ENCODE data around the gene SDCCAG8.
A peak's percentile ranks its signal among the peaks of the same experiment; 100 is the strongest.
"Not testable (repeated sequence)": the region's sequence is repeated elsewhere in the genome, so short reads cannot be mapped to it uniquely, and the experiment has no call there.

The SDCCAG8 gene

DNA sequence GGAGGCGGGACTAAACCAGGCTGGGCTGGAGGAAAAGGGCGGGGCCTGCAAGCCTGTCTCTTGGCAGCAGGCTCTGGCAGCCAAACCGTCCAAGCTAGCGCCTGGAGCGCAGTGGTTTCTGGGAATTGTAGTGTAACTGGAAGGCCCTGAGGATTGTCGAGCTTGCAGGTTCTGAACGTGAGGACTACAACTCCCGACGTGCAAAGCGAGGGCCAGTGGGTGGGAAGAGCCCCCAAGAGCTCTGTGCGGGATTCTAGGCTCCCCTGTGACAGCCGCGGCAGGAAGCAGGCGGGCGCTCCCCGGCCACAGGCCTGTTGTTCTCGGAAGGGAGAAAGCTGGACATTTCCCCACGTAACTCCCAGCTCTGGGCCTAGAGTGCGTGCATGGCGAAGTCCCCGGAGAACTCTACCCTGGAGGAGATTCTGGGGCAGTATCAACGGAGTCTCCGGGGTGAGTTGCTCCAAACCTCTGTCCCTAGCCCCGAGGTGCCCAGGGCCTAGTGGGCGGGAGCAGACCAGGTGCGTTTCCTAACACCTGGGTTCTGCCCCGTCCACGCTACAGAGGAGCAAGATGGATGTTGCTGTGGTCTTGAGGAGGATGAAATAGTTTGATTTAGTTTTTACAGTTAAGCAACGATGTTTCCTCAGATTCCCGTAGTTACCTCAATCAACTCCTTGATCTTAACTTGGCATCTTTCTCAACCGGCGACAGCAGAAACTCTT, at the start of gene SDCCAG8:
TSS of gene SDCCAG8 (plus strand) at position 251 of the 722 bp plus-strand sequence. CDS start at position 384, 133 bp downstream.
- peak; percentile 100 for DNase-seq (ENCODE audit: low read depth)

- not testable (repeated sequence) for DNase-seq (ENCODE audit: low read depth)
Observed at GRCh38 chr1:243211984-243212383, 43.9 kb upstream of the SDCCAG8 start.

DNA sequence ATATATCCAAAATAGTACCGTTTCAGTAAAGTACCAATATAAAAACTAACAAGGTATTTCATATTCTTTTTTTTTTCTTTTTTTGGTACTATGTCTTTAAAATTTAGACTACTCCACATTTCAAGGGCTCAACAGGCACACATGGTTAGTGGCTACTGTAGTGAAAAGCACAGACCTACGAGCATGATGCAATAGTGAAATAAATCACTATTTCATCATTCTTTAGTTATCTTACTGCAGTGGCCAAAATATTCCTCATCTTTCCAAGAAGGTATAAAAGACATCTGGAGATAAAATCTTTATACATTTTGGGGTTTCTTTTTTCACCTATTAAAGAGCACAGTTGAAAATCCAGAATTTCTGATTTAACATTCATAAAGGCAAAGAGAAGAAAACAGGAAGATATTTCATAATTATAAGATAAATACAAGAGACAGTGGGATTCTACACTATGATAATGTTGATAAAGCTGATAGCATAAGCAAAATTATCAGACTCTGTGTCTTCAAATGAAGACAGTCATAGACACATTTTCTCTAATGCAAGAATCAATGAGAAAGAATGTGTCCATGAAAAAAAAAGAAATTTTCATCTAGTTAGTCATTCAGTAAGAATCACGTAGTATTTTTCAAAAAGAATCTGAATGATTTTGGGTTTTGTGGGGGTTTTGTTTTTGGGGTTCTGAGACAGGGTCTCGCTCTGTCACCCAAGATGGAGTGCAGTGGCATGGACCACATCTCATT, 42.6 kb upstream of the SDCCAG8 start:
- DNase-seq (ENCODE audit: low read depth) = peak; percentile 75

- not testable (repeated sequence) for DNase-seq (ENCODE audit: low read depth)
Observed at GRCh38 chr1:243215276-243215875, 40.5 kb upstream of the SDCCAG8 start.

DNA sequence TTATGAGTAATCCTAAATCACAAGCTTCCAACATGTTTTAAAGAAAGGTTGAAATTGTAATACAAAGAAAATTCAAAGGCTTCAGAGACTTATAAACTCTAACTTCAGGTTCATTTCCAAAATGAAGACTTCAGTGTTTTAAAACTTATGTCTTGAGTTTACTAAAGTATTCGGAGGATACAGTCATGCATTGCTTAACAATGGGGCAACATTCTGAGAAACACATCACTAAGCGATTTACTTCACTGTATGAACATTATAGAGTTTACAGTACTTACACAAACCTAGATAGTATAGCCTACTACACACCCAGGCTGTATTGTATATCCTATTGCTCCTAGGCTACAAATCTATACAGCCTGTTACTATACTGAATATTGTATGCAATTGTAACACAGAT, 39.1 kb upstream of the SDCCAG8 start:
- DNase-seq (ENCODE audit: low read depth) = peak; percentile 12

DNA sequence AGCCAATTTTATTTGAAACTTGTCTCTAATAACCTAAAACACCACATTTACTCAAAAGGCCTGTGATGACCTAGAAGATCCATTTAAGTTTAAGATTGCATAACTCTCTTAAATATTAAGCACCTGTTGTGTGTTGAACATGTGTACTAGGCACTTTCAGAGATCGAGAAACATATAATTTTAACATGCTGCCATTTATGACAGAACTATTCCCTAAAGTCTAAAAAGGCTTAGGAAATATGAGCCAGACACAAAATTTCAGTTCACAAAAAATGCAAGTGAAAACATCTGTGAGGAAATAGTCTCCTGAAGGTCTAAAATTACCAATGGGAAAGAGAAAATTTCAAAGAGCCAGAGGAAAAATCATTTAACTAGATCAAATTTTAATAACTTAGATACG, 38.5 kb upstream of the SDCCAG8 start:
- DNase-seq (ENCODE audit: low read depth) = no peak

GRCh38 chr1:243218059-243218458, 37.8 kb upstream of the SDCCAG8 start:
- no peak for DNase-seq (ENCODE audit: low read depth)

DNA sequence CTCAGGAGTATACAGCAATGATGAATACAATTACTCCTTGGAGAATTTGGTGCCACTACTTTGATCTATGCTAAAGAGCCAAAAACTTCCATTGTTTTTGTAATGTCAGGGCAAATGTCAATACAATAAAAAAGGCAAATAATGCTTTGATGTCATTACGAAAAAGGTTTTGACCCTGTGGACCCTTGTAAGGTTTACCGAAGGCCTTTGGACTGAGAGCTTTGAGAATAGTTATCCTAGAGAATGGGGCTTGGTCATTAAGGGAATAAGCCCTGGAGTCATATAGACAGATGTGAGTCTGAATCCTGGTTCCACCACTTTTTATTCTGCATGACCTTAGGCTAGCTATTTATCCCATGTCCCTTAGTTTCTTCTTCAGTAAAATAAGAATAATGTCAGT, 28.2 kb upstream of the SDCCAG8 start:
- no peak for DNase-seq (ENCODE audit: low read depth)

DNA sequence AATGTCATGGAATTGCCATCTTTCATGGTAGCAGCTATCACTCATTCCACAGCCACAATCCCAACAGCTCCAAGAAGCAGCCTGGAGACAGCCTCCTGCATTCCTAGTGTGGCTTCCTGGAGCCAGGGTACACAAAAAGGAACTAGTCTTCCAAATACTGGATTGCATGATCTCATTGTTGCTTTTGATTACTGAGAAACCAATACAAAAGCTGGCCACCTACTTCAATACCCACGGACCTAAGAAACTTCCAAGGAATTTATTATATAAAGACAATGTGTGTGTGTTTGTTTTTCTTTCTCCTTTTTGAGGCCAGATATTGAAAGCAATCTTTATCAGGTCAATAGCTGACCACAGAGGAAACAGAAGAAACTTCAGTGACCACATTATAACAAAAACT, 26.3 kb upstream of the SDCCAG8 start:
- no peak for DNase-seq (ENCODE audit: low read depth)

DNA sequence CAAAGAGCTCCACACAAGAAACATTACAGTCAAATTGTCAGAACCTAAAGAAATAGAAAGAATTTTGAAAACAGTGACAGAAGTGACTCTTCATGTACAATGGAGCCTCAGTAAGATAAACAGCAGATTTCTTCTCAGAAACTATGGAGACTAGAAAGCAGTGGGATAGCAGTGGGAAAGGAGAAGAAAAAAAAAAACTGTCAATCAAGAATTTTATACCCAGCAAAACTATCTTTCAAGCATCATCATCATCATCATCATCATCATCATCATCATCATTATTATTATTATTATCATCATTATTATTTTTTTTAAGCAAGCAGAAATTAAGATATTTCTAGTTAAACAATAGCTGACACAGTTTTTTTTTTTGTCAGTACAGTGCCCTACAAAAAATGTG, 24.9 kb upstream of the SDCCAG8 start:
- DNase-seq (ENCODE audit: low read depth) = peak; percentile 40

- DNase-seq (ENCODE audit: low read depth) = peak; percentile 68
Observed at GRCh38 chr1:243233908-243234307, 21.9 kb upstream of the SDCCAG8 start.

GRCh38 chr1:243234978-243235647, 20.7 kb upstream of the SDCCAG8 start:
- DNase-seq (ENCODE audit: low read depth) = peak; percentile 71

GRCh38 chr1:243236604-243237252, 19.1 kb upstream of the SDCCAG8 start:
- DNase-seq (ENCODE audit: low read depth) = no peak

DNA sequence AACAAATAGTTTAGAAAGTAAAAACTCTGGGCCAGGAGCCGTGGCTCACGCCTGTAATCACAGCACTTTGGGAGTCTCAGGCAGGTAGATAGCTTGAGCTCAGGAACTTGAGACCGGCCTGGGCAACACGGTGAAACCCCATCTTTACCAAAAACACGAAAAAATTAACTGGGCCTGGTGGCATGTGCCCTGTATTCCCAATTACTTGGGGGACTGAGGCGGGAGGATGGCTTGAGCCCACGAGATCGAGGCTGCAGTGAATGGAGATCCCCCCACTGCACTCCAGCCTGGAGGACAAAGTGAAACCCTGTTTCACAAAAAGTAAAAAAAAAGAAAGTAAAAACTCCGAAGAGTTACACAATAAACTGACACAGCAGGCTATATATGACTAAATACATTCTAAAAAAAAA, 11.4 kb upstream of the SDCCAG8 start:
- no peak for DNase-seq (ENCODE audit: low read depth)

DNA sequence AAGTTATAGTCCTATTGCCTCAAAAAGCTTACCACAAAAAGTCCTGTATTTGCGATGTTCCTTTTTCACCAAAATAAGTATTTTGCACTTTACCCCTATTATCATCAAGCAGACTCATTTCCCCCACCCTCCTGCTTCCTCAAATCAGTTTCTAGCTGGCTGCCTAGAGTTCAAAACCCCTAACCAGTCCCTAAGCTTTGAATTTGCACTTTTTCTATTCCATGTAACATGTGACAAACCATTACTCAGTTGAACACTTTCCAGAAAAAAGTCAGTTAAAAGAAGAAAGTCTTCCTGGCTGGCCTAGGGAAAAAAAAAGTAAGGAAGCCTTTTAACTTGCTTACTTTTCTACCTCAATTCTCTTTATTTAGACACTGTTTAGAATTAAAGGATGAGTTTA, 8.9 kb upstream of the SDCCAG8 start:
- DNase-seq (ENCODE audit: low read depth) = peak; percentile 33

DNA sequence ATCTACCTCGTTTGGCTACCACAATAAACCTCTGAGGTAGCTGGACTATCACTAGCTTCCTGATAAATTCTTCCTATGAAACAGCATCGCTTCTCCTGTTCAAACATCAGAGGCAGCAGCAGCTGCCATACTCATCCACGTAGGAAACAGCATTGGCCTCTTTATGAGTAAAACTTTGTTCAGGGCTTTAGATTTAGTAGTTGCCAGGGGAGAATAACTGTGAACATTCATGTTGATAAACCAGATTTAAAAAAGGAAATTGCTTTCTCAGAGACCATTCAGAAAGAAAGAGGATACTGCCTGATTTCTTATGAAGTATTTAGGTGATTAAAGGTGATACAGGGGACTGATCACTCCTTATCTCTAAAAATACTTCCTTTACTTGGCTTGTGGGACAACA, 7.9 kb upstream of the SDCCAG8 start:
- DNase-seq (ENCODE audit: low read depth) = no peak

DNA sequence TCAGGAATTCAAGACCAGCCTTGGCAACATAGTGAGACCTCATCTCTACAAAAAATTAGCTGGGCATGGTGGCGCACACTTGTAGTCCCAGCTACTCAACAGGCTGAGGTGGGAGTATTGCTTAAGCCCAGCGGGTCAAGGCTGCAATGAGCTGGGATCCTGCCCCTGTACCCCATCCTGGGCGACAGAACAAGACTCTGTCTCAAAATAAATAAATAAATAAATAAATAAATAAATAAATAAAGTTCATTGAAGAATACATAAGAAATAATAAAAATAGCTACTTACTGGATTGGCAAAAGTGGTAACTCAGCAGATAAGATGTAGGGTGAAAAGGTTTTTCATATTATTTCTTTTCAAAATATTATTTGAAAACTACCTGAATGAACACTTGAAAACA, 6.6 kb upstream of the SDCCAG8 start:
- no peak for DNase-seq (ENCODE audit: low read depth)

- DNase-seq (ENCODE audit: low read depth) = no peak
Observed at GRCh38 chr1:243250102-243250501, 5.7 kb upstream of the SDCCAG8 start.

GRCh38 chr1:243251539-243251938, 4.3 kb upstream of the SDCCAG8 start:
- DNase-seq (ENCODE audit: low read depth) = peak; percentile 30

GRCh38 chr1:243253211-243253925, 2.5 kb upstream of the SDCCAG8 start:
- DNase-seq (ENCODE audit: low read depth) = peak; percentile 45

DNA sequence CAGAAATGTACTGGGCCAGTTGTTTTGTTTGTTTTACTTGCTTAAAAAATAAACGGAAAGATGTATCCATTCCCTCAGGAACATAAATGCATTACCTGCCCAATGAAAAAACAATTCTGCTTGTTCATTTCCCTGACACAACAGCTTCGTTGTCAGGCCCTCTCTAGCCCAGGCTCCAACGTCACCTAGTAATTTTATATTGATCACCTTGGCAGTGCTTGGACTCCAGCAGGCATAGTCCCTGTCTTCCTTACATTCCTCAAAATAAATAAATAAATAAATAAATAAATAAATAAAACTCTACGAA, 2.0 kb upstream of the SDCCAG8 start:
- no peak for DNase-seq (ENCODE audit: low read depth)

Measured in EH (cell line).